Neural progenitor cell (in vitro differentiated cells): ENCODE measurements around the gene FTH1. TPM values are rescaled to one million over a fixed set of nuclear protein-coding genes. Genes with fewer than 3 reads are reported as not detected.

Source experiments
- DNase-seq: peaks from one replicate; pipeline ENCODE4 v3.0.0-alpha.2; 2016; ENCODE audit warnings: low spot score
- H2AFZ ChIP-seq: fragments of 200-600 bp; sonication (generic); replicated peaks from 2 replicates; pipeline ENCODE4 v1.6.1; 2016; ENCODE audit warnings: antibody characterized with exemption
- H3F3A ChIP-seq: fragments of 200-600 bp; sonication (generic); 2 replicates; pipeline ENCODE4 v1.6.1; 2016; ENCODE audit warnings: antibody characterized with exemption, low read depth
- H3K27ac ChIP-seq: fragments of 200-600 bp; sonication (generic); 2 replicates; pipeline ENCODE4 v1.5.1; 2016; ENCODE audit warnings: mild to moderate bottlenecking
- H3K27me3 ChIP-seq: fragments of 200-600 bp; sonication (generic); 2 replicates; pipeline ENCODE4 v1.6.1; 2016; ENCODE audit warnings: mild to moderate bottlenecking, moderate library complexity
- H3K36me3 ChIP-seq: fragments of 200-600 bp; sonication (generic); 2 replicates; pipeline ENCODE4 v1.5.1; 2016
- H3K4me1 ChIP-seq: fragments of 200-600 bp; sonication (generic); 2 replicates; pipeline ENCODE4 v1.6.1; 2016; ENCODE audit warnings: mixed run types
- H3K4me2 ChIP-seq: fragments of 200-600 bp; sonication (generic); 2 replicates; pipeline ENCODE4 v1.6.1; 2016
- H3K4me3 ChIP-seq: fragments of 200-600 bp; sonication (generic); 2 replicates; pipeline ENCODE4 v1.5.1; 2016
- H3K79me2 ChIP-seq: fragments of 200-600 bp; sonication (generic); 2 replicates; pipeline ENCODE4 v1.6.1; 2016; ENCODE audit warnings: low read depth
- H3K9ac ChIP-seq: fragments of 200-600 bp; sonication (generic); 2 replicates; pipeline ENCODE4 v1.6.1; 2016
- H3K9me3 ChIP-seq: fragments of 200-600 bp; sonication (generic); 2 replicates; pipeline ENCODE4 v1.5.1; 2016; ENCODE audit warnings: low read depth
- H4K20me1 ChIP-seq: fragments of 200-600 bp; sonication (generic); 2 replicates; pipeline ENCODE4 v1.6.1; 2016; ENCODE audit warnings: low read depth
- H3K27ac Mint-ChIP-seq: 3 replicates; pipeline ENCODE4 v1.8.0; 2021; ENCODE audit warnings: mixed read lengths
- H3K27me3 Mint-ChIP-seq: 2 replicates; pipeline ENCODE4 v1.8.0; 2022; ENCODE audit warnings: low read depth, mild to moderate bottlenecking, inconsistent platforms, moderate library complexity, mixed read lengths; ENCODE audit not compliant: insufficient read depth
- H3K36me3 Mint-ChIP-seq: 3 replicates; pipeline ENCODE4 v1.8.0; 2021; ENCODE audit warnings: mixed read lengths
- H3K4me1 Mint-ChIP-seq: 3 replicates; pipeline ENCODE4 v1.8.0; 2021; ENCODE audit warnings: mixed read lengths
- H3K4me3 Mint-ChIP-seq: 3 replicates; pipeline ENCODE4 v1.8.0; 2021; ENCODE audit warnings: mild to moderate bottlenecking, moderate library complexity, mixed read lengths
- H3K9me3 Mint-ChIP-seq: 3 replicates; pipeline ENCODE4 v1.8.0; 2020; ENCODE audit warnings: mixed read lengths
- CTCF ChIP-seq: fragments of 200-600 bp; sonication (generic); IDR thresholded peaks from 2 replicates; pipeline ENCODE4 v1.5.1; 2017; ENCODE audit warnings: antibody characterized with exemption, mild to moderate bottlenecking
- EZH2 ChIP-seq: fragments of 200-600 bp; sonication (generic); IDR thresholded peaks from 2 replicates; pipeline ENCODE4 v1.6.1; 2017; ENCODE audit warnings: antibody characterized with exemption, mild to moderate bottlenecking, moderate library complexity
- EZH2phosphoT487 ChIP-seq: fragments of 200-600 bp; sonication (generic); IDR thresholded peaks from 2 replicates; pipeline ENCODE4 v1.6.1; 2017; ENCODE audit warnings: antibody characterized with exemption
- total RNA-seq: library from RNA; depleted of rRNA; stranded (reverse); fragments of >200 nt; gene quantifications from 2 replicates; pipeline ENCODE4 v1.2.3, GENCODE V29; 2015; ENCODE audit warnings: low replicate concordance

Gene FTH1
- total RNA-seq, 1 donor from 2014 or later: 846 TPM

GRCh38 chr11:61972112-61972671 lies 4.8 kb upstream of the FTH1 start:
- no peak for TF ChIP-seq EZH2phosphoT487
- TF ChIP-seq EZH2: no peak
- no peak for TF ChIP-seq CTCF
- no peak for DNase-seq
- no peak overlapping the region for H3K4me3 ChIP-seq
- peaks cover 30% of the 10 kb centered on the region for H3F3A ChIP-seq
- H3K9me3 ChIP-seq: no peaks in the 10 kb centered on the region
- H3K4me3 Mint-ChIP-seq: no peak overlapping the region
- H3K4me1 Mint-ChIP-seq: peaks cover 40% of the 10 kb centered on the region
- H3K9ac ChIP-seq: no peak overlapping the region
- H3K9me3 Mint-ChIP-seq: no peaks in the 10 kb centered on the region
- H3K27ac ChIP-seq: no peak overlapping the region
- H3K27me3 Mint-ChIP-seq: peaks cover 6% of the 10 kb centered on the region
- peak overlapping the region; percentile 16 for H3K27ac Mint-ChIP-seq
- H4K20me1 ChIP-seq: no peaks in the 10 kb centered on the region
- H3K4me2 ChIP-seq: peak overlapping the region; percentile 41
- H3K36me3 ChIP-seq: no peaks in the 10 kb centered on the region
- H3K36me3 Mint-ChIP-seq: no peaks in the 10 kb centered on the region
- H3K27me3 ChIP-seq: no peaks in the 10 kb centered on the region
- H2AFZ ChIP-seq: no peak overlapping the region
- H3K4me1 ChIP-seq: peaks cover 30% of the 10 kb centered on the region
- peaks cover 23% of the 10 kb centered on the region for H3K79me2 ChIP-seq

GRCh38 chr11:61971248-61972111 lies 4.0 kb upstream of the FTH1 start:
- peaks cover 6% of the 10 kb centered on the region for H4K20me1 ChIP-seq
- peaks cover 30% of the 10 kb centered on the region for H3K4me1 ChIP-seq
- H2AFZ ChIP-seq: no peak overlapping the region
- no peaks in the 10 kb centered on the region for H3K27me3 ChIP-seq
- Mint-ChIP-seq H3K27ac (peak overlapping the region; percentile 90), H3K27me3 (peaks cover 6% of the 10 kb centered on the region), H3K4me3 (peak overlapping the region; percentile 34), H3K9me3 (no peaks in the 10 kb centered on the region), H3K4me1 (peaks cover 40% of the 10 kb centered on the region), H3K36me3 (no peaks in the 10 kb centered on the region)
- peaks cover 30% of the 10 kb centered on the region for H3K79me2 ChIP-seq
- H3K27ac ChIP-seq: no peak overlapping the region
- DNase-seq: peak; percentile 94
- H3K9ac ChIP-seq: no peak overlapping the region
- H3F3A ChIP-seq: peaks cover 33% of the 10 kb centered on the region
- H3K4me2 ChIP-seq: peak overlapping the region; percentile 11
- H3K36me3 ChIP-seq: no peaks in the 10 kb centered on the region
- no peaks in the 10 kb centered on the region for H3K9me3 ChIP-seq
- no peak overlapping the region for H3K4me3 ChIP-seq
- TF ChIP-seq EZH2phosphoT487: no peak
- TF ChIP-seq CTCF: no peak
- no peak for TF ChIP-seq EZH2

- Histone ChIP-seq H3K27me3 (no peaks in the 10 kb centered on the region), H4K20me1 (peaks cover 20% of the 10 kb centered on the region), H3K4me1 (peaks cover 38% of the 10 kb centered on the region), H3K4me3 (no peak overlapping the region), H2AFZ (no peak overlapping the region), H3K4me2 (no peak overlapping the region), H3K9me3 (no peaks in the 10 kb centered on the region), H3K36me3 (peaks cover 9% of the 10 kb centered on the region), H3F3A (peaks cover 46% of the 10 kb centered on the region), H3K9ac (no peak overlapping the region), H3K27ac (no peak overlapping the region), H3K79me2 (peaks cover 44% of the 10 kb centered on the region)
- TF ChIP-seq EZH2phosphoT487: no peak
- no peak for TF ChIP-seq CTCF
- no peak for TF ChIP-seq EZH2
- Mint-ChIP-seq H3K36me3 (peaks cover 6% of the 10 kb centered on the region), H3K27me3 (peaks cover 8% of the 10 kb centered on the region), H3K9me3 (no peaks in the 10 kb centered on the region), H3K4me1 (peaks cover 51% of the 10 kb centered on the region), H3K4me3 (no peak overlapping the region), H3K27ac (no peak overlapping the region)
- no peak for DNase-seq
Observed at GRCh38 chr11:61969838-61970662, 2.6 kb upstream of the FTH1 start.
